ENCODE measurements around the gene MVB12A. TPM values are rescaled to one million over a fixed set of nuclear protein-coding genes. Genes with fewer than 3 reads are reported as not detected.

Gene MVB12A
- total RNA-seq, 1 donor from 2014 or later, result 29.4 TPM

DNA sequence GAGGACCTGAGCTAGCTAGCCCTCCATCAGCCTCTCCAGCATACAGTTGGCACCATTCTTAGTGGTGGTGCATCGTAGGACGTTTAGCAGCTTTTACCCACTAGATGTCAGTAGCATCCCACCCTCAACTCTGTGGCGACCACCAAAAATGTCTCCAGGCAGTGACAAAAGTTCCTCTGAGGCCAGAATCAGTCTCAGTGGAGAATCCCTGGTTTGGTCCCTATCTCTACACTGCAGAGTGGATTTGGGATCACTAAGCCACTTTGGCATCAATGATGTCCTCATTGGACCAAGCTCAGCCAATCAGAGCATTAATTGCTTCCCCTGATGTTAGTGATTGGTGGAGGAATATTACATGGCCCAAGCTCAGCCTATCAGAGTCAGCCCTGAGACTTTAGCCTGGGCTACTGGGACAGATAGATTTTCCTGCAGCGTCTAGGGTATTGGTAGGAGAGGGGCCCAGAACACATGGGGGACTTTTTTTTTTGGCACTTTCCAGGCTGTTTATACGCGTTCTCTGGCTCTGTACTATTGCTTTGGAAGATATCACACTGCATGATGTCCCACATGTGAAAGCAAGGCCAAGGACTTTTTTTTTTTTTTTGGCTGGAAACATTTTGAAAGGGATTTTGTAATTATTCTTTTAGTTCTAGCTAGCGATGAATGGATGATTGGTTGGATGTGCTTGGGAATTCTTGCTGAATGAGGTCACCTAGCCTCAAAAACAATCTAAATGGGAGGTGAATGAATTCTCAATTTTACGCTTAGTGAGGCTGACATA is 21.6 kb downstream of the MVB12A start:
- peak in 1 of 2 donors; percentile 29 for DNase-seq (ENCODE audit: low read depth in 2 of 2)

DNA sequence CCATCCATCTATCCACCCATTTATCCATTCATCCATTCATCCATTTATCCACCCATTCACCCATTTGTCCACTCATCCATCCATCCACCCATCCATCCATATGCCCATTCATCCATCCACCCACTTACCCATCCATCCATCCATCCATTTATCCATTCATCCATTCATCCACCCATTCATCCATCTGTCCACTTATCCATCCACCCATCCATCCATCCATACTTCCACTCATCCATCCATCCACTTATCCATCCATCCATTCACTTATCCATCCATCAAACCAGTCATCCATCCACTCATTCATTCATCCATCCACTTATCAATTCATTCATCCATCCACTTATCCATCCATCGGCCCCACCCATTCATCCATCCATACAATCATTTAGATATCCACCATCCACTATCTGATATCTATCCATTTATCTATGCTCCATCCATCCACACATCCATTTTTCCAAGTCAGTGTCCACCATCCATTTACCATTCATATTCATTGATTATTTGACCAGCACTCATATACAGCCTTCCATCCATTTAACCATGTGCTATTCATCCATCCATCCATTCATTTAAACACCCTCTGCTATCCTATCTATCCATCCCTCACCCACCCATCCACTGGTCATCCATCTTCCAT is 25.8 kb downstream of the MVB12A start:
- no peak for DNase-seq (ENCODE audit: low read depth in 2 of 2)

DNA sequence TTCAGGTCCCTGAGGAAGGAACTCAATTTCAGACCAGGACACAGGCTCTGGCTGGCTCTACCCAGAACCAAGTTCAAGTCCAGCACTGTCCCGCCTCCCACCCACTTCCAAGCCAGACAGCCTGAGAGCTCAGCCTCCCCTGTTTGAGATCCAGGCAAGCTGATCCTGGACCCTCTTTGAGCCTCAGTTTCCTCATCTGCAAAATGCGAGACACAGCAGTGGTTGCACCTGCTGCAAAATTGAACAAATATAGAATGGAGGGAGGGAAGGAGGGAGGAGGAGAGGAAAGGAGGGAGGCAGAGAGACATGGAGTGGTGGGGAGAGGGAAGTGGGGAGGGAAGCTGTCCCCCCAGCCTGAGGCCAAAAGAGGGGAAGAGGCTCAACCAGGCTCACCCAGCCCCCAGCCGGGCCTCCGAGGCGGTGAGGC is 27.9 kb downstream of the MVB12A start:
- no peak for DNase-seq (ENCODE audit: low read depth in 2 of 2)

DNA sequence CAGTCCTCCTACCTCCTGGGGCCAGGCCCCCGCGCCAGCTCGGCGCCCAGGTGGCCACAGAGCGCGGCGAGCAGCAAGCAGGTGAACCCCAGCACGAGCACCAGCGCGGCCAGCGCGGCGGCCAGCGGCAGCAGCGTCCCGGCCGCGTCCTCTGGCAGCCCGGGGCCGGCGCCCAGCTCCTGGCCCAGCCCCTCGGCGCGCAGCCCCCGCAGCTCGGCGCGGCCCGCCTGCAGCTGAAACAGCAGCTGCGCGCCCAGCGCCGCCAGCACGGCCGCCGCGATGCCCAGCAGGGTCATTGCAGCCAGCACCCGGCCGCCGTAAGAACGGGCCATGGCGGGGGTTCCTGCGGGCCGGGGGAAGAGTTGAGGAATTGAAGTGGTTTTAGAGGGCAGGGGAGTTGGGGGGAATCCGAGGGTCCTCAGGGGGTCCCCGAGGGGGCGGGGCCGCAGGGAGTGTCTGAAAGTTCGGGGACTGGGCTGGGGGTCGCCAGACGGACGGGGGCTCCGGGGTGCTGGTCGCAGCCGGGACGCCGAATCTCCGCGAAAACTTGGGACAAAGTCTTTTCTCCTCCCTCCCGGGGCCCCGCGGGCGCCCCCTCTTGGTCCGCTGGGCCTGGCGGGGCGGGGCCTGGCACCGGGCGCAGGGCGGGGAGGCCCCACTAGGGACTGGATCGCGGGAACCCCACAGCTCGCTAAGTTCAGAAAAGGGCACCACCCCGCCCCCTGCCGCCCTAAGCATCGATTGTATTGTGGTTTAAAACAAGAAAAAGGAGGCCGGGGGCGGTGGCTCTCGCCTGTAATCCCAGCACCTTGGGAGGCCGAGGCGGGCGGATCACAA is 28.5 kb downstream of the MVB12A start, which contains the start of gene TMEM221:
TMEM221 (minus strand) TSS at position 538 of the 837 bp plus-strand sequence; CDS start at position 332, 206 bp downstream.
- peak in 1 of 2 donors; percentile 19 for DNase-seq (ENCODE audit: low read depth in 2 of 2)

DNA sequence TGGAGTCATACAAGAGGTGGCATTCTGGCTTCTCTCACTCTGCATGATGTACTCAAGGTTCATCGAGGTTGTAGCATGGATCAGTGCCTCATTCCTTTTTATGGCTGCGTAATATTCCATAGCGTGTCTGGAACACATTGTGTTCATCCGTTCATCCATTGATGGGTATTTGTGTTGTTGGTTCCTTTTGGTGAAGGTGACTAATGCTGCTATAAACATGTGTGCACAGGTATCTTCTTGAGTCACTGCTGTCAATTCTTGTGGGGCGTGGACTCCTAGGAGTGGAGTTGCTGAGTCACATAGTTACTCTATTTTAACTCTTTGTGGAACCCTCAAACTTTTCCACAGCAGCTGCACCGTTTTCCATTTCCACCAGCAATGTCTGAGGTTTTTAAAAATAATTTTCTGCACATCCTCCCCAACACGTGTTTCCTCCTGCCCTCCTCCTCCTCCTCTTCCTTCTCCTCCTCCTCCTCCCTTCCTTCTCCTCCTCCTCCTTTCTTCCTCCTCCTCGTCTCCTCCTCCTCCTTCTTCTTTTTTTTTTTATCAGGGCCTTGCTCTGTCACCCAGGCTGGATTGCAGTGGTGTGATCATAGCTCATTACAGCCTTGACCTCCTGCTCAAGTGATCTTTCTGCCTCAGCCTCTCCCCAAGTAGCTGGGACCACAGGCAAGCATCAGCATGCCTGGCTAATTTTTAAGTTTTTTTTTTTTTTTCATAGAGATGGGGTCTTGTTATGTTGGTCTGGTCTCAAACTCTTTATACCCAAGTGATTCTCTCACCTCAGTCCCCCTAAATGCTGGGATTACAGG is 30.6 kb downstream of the MVB12A start:
- no peak for DNase-seq (ENCODE audit: low read depth in 2 of 2)

DNA sequence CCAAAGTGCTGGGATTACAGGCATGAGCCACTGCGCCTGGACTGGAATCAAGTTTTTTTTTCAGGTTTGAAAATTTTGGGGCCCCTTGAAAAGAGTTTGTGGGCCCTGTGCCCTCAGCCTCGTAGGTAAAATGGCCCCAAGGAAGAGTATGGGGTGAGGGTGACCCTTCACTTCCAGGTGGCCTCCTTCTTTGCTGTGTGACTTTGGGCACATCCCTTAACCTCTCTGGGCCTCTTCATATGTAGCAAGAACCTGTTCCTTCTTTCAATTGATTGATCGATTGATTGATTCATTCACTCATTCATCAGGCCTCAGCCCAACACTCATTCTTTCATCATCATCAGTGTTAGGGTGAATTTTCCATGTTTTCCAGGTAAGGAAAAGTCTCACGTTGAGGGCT is 32.0 kb downstream of the MVB12A start:
- DNase-seq (ENCODE audit: low read depth in 2 of 2), result no peak

DNA sequence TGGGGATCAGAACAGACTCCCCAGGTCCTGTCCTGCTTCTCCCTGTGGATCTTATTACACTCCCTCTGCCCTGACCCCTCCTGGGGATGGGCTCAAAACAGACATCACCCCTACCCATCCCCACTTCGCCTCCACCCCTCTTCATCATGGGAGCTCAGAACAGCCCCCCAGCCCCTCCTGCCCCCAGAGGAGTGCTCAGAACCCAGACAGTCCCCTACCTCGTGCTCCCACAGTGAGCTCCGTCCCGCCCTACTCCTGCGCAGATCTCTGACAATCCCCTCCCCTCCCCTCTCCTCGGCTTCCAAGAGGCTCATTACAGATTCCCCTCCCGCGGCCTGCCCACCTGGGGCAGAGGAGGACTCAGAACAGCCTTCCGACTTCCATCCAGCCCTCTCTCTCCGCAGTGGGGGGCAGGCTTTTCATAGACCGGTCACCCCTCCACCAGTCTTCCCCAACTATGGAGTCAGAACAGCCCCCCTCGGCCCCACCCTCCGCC is 34.8 kb downstream of the MVB12A start:
- DNase-seq (ENCODE audit: low read depth in 2 of 2), result no peak

DNA sequence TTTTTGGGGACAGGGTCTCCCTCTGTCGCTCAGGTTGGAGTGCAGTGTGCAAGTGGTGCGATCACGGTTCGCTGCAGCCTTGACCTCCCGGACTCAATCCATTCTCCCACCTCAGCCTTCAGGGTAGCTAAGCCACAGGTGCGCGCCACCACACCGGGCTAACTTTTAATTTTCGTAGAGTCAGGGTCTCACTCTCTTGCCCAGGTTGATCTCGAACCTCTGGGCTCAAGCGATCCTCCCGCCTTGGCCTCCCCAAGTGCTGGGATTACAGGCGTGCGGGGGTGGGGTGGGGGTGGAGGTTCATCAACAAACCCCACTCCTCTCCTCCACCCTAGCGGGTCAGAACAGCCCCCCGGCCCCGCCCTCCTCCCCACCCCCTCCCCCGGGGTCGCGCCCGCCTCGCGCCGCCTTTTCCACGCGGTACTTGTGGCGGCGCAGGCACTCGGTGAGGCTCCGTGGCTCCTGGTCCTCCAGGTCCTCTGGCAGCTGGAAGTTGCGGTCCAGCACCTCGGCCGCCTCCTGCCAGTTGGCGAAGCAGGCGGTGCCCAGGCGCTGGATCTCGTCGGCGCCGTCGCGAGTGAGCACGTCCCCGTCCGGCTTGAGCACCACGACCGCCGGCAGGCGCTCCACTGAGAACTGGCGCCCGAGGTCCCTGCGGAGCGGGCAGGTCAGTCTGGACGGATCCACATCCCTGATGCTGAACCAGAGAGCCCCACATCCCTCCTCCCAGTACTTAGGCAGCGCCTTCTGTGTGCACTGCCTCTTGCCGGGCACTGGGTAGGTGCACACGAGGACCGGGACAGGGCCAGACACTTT is 35.7 kb downstream of the MVB12A start:
- DNase-seq (ENCODE audit: low read depth in 2 of 2), result no peak

DNA sequence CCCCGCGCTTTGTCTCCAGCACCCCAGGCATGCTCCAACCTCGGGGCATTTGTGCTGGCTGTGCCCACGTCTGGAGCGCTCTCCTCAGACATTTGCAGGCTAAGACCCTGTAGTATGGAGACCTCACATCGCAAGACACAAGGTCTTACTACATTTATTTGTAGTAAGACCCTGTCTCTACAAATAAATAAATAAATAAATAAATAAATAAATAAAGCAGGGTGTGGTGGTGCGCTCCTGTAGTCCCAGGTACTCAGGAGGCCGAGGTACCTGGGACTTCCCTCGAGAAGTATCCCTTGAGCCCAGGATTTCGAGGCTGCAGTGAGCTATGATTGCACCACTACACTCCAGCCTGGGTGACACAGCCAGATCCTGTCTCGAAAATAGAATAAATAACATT is 36.3 kb downstream of the MVB12A start:
- no peak for DNase-seq (ENCODE audit: low read depth in 2 of 2)

DNA sequence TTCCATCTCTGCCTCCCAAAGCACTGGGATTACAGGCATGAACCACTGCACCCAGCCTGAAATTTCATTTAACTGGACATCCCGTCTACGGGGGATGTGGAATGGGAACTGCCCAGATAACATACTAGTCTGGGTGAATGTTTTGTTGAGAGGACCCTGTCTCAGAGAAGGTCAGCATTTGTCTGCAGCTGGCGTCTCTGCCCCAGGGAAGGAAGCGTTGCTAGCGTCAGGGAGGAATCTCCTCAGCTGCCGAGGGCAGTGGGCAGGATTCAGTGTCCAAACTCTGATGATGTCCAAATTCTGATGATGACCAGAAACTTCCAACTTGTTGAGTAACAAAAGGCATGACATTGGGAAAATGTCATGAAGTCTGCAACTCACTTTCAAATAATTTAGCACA is 37.8 kb downstream of the MVB12A start:
- DNase-seq (ENCODE audit: low read depth in 2 of 2), result no peak

DNA sequence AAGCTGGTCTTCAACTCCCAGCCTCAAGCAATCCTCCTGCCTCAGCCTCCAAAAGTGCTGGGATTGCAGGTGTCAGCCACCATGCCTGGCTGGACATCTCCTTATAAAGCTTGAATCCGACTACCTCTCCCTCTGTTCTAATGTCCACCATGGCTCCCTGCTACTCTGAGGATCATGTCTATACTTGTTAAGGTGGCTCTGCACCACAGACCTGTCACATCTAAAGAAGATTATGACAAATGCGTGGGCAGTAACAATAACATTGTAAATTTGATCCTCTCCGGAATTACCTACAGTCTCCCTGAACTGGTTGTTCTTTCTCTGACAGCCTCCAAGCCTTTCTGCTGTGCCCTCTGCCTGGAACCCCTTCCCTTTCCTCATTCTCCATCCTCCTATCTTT is 39.1 kb downstream of the MVB12A start:
- no peak for DNase-seq (ENCODE audit: low read depth in 2 of 2)

DNA sequence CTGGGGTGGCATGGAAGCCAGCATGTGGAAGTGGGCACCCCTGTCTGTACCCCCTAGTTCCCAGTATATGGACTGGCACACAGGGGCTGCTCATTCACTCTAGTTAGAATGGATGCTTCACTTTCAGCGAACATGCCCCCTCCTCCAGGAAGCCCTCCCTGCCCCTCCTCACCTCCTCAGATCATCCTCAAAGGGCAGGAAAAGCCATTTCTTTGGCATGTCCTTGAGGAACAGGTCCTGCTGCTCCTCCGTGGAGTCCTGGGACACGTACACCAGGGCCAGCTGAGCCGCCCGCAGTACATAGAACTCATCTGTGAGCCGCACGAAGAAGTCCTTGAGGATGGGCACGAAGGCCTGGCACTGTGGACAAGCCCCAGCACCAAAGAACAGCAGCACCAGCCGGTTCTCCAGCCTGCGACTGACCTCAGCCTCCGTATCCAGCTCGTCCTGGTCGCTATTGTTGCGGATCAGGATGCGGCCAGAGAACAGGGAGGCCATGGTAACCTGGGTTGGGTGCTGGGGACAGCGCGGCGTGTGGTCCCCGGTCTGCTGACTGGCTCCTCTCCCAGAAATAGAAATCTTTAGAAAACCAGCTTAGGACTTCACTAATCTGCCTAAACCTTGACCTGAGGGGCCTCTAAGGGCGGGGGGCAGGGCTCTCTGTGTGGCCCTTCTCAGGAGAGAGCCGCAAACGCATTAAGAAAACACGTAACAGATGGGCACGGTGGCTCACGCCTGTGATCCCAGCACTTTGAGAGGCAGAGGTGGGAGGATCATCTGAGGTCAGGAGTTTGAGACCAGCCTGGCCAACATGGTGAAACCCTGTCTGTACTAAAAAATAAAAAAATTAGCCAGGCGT is 40.8 kb downstream of the MVB12A start, which contains the start of gene NXNL1:
NXNL1 (minus strand) TSS at position 555 of the 859 bp plus-strand sequence; CDS start at position 498, 57 bp downstream.
- DNase-seq (ENCODE audit: low read depth in 2 of 2), result no peak

DNA sequence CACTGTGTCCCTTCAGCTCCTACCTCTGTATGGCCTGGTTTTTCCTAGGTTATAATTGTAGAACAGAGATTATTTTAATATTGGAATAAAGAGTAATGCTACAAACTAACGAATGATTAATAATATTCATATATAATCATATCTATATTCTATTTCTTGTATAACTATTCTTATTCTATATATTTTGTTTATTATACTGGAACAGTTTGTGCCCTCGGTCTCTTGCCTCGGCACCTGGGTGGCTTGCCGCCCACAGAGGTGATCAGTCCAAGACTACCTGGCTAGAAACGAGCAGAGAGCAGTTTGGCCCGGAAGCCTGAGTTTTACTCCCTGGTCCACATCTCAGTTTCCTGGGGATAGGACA is 46.6 kb downstream of the MVB12A start:
- DNase-seq (ENCODE audit: low read depth in 2 of 2), result no peak

DNA sequence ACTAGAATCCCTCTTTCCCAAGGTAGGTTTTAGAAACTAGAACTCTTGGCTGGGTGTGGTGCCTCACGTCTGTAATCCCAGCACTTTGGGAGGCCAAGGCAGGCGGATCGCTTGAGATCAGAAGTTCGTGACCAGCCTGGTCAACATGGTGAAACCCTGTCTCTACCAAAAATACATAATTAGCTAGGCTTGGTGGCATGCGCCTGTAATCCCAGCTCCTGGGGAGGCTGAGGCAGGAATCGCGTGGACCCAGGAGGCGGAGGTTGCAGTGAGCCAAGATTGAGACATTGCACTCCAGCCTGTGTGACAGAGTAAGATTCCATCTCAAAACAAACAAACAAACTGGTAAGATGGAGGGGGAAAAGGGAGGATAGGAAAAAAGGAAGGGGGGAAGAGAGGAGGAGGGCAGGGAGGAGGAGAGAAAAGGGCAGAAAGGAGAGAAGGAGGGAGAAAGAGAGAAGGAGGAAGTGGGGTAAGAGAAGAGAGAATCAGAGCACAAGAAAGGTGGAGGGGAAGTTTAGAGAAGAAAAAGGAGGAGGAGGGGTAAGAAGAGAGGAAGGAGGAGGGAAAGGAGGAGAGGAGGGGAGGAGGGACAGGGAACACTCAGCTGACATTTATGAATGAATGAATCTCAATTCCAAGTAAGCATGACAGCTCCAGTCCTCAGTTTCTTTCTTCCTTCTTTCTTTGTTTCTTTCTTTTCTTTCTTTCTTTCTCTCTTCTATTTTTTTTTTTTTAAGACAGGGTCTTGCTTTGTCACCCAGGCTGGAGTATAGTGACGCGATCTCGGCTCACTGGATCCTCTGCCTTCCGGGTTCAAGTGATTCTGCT is 47.8 kb downstream of the MVB12A start:
- DNase-seq (ENCODE audit: low read depth in 2 of 2), result no peak

DNA sequence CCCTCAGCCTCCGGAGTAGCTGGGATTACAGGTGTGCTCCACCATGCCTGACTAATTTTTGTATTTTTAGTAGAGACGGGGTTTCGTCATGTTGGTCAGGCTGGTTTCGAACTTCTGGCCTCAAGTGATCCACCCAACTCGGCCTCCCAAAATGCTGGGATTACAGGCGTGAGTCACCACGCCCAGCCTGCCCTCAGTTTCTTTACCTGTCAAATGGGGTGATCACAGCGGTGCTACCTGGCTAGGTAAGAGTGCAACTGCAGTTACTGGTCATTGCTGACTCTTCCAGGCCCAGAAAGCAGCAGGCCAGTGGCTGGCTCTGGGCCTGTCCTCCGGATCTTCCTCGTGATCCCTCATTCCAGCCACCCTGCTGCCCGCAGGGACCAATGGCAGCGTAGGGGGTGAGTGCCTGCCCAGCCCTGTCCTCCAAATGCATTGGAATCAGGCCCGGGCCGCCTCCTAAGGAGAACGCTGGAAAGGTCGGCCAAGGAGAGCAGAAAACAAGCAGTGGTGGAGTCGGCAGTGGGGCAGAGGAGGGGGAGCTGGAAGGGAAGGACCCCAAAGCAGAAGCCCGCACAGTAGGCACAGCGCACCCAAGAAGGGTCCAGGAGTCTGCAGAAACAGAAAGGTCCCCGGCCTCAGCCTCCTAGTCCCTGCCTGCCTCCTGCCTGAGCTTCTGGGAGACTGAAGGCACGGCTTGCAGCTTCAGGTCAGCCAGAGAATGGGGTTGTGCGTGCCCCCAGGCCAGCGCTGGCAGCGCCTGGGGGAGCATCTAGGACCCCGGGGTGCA is 48.6 kb downstream of the MVB12A start:
- DNase-seq (ENCODE audit: low read depth in 2 of 2), result no peak

DNA sequence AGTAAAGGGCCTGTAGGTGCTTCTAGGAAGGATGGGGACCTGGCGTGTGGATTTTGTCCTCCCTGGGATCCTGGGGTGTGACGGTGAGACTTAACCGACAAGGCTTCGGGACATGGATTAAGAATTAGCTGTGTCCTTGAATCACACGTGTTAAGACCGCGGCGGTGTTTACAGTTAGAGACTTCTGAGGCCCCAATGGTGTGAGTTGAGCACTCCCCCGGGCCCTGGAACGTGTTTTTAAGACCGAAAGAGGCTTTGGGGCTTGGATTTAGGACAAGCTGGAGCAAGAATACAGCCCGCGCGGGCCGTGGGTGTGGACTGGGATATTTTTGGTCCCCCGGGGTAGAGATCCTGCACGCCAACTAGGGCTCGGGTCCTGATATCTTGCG is 49.2 kb downstream of the MVB12A start:
- no peak for DNase-seq (ENCODE audit: low read depth in 2 of 2)

DNA sequence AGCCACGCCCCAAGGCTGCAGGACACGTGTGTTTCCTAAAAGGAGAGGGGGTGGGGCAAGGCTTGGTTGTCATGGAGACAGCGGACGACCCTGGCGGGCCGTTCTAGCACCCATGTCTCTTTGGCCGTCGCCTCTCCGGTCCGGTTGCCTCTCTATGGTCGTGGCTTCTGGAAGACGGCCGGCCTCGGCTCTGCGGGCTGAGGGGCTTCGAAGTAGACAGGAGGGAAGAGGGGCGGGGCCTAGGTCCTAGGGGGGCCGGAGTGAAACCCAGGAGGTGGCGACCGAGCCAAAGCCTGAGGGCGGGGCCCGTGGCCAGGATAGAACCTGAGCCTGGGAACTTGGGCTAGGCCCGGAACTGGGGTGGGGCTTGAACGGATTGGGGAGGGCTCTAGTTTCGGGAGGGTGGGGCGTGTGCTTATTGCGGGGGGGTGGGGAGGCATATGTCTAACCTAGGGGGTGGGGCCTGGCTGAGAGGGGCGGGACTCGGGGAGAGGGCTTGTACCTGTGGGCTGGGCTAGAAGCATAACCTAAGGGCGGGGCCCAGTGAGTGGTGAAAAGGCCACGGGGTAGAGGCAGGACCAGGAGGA is 49.7 kb downstream of the MVB12A start:
- peak; percentile 85 to 90 for DNase-seq (ENCODE audit: low read depth in 2 of 2)
